Hepatocyte (in vitro differentiated cells): ENCODE results near the gene ALOXE3. TPM values are rescaled to one million over a fixed set of nuclear protein-coding genes. Genes with fewer than 3 reads are reported as not detected.
A peak's percentile ranks its signal among the peaks of the same experiment; 100 is the strongest.

Experiments
- DNase-seq: peaks from one replicate; pipeline ENCODE4 v3.0.0-alpha.2; 2016; ENCODE audit warnings: low spot score
- H2AFZ ChIP-seq: fragments of 200-600 bp; sonication (generic); 2 replicates; pipeline ENCODE4 v1.6.0; 2016; ENCODE audit warnings: antibody characterized with exemption, mild to moderate bottlenecking
- H3K27ac ChIP-seq: fragments of 200-600 bp; sonication (generic); 2 replicates; pipeline ENCODE4 v1.5.1; 2016; ENCODE audit warnings: mild to moderate bottlenecking
- H3K27me3 ChIP-seq: fragments of 200-600 bp; sonication (generic); 2 replicates; pipeline ENCODE4 v1.6.1; 2016
- H3K36me3 ChIP-seq: fragments of 200-600 bp; sonication (generic); replicated peaks from 2 replicates; pipeline ENCODE4 v1.5.1; 2016; ENCODE audit warnings: low read depth; ENCODE audit not compliant: insufficient read depth
- H3K4me1 ChIP-seq: fragments of 200-600 bp; sonication (generic); 2 replicates; pipeline ENCODE4 v1.5.1; 2016; ENCODE audit warnings: mild to moderate bottlenecking, moderate library complexity; ENCODE audit not compliant: insufficient read depth
- H3K4me2 ChIP-seq: fragments of 200-600 bp; sonication (generic); 2 replicates; pipeline ENCODE4 v1.6.0; 2016
- H3K4me3 ChIP-seq: fragments of 200-600 bp; sonication (generic); 2 replicates; pipeline ENCODE4 v1.5.1; 2016; ENCODE audit warnings: mild to moderate bottlenecking
- H3K79me2 ChIP-seq: fragments of 200-600 bp; sonication (generic); 2 replicates; pipeline ENCODE4 v1.6.0; 2017; ENCODE audit warnings: mild to moderate bottlenecking
- H3K9me2 ChIP-seq: fragments of 200-600 bp; sonication (generic); replicated peaks from 2 replicates; pipeline ENCODE4 v1.6.0; 2017; ENCODE audit warnings: mild to moderate bottlenecking; ENCODE audit not compliant: insufficient read depth
- H3K9me3 ChIP-seq: fragments of 200-600 bp; sonication (generic); 2 replicates; pipeline ENCODE4 v1.5.1; 2016; ENCODE audit warnings: low read depth, mild to moderate bottlenecking
- H4K20me1 ChIP-seq: fragments of 200-600 bp; sonication (generic); 2 replicates; pipeline ENCODE4 v1.6.0; 2016; ENCODE audit warnings: mild to moderate bottlenecking; ENCODE audit not compliant: insufficient read depth, poor library complexity, severe bottlenecking
- CTCF ChIP-seq: fragments of 200-600 bp; sonication (generic); IDR thresholded peaks from 2 replicates; pipeline ENCODE4 v1.5.1; 2016; ENCODE audit warnings: antibody characterized with exemption, mild to moderate bottlenecking; ENCODE audit not compliant: poor library complexity
- EZH2 ChIP-seq: fragments of 200-600 bp; sonication (generic); IDR thresholded peaks from 2 replicates; pipeline ENCODE4 v1.6.1; 2016; ENCODE audit warnings: antibody characterized with exemption, mild to moderate bottlenecking, borderline replicate concordance
- EZH2phosphoT487 ChIP-seq: fragments of 200-600 bp; sonication (generic); IDR thresholded peaks from one replicate; pipeline ENCODE4 v1.6.1; 2018; ENCODE audit warnings: antibody characterized with exemption, mild to moderate bottlenecking, low read depth, moderate library complexity; ENCODE audit not compliant: unreplicated experiment, severe bottlenecking
- WGBS: methylation state at CpG from one replicate; pipeline ENCODE4 v1.1.6; 2016; ENCODE audit warnings: low lambda C conversion rate; ENCODE audit errors: missing lambda C conversion rate; 5-methylcytosine and 5-hydroxymethylcytosine counted together
- polyA plus RNA-seq: library from polyadenylated mRNA; unstranded; fragments of >200 nt; fragmentation: Nextera tagmentation; extraction: Ambion mirVana; gene quantifications from 2 replicates; pipeline ENCODE4 v1.2.1, GENCODE V29; 2016
- total RNA-seq: library from RNA; depleted of rRNA; stranded (reverse); fragments of >200 nt; gene quantifications from 2 replicates; pipeline ENCODE4 v1.2.3, GENCODE V29; 2014

ALOXE3 gene
- total and polyA plus RNA-seq, 2 experiments from 2014 or later: 0.77 to 1.5 TPM

GRCh38 chr17:8084250-8084649 lies 34.1 kb downstream of the ALOXE3 start:
- Histone ChIP-seq H3K4me2 (no peak overlapping the region), H3K27me3 (peaks cover 5% of the 10 kb centered on the region), H3K9me2 (no peaks in the 10 kb centered on the region), H3K4me3 (no peak overlapping the region), H3K79me2 (no peaks in the 10 kb centered on the region), H2AFZ (no peak overlapping the region), H3K9me3 (no peaks in the 10 kb centered on the region), H4K20me1 (no peaks in the 10 kb centered on the region), H3K27ac (no peak overlapping the region), H3K36me3 (no peaks in the 10 kb centered on the region), H3K4me1 (peaks cover 5% of the 10 kb centered on the region)
- no peak for DNase-seq
- 93% methylated on average over 6 of the region's 6 CpGs for WGBS
- no peak for TF ChIP-seq CTCF
- no peak for TF ChIP-seq EZH2
- no peak for TF ChIP-seq EZH2phosphoT487

GRCh38 chr17:8082292-8082691 lies 36.0 kb downstream of the ALOXE3 start:
- WGBS: 50% methylated on average over 10 of the region's 10 CpGs
- peaks cover 4% of the 10 kb centered on the region for H3K27me3 ChIP-seq

GRCh38 chr17:8081876-8082275 lies 36.4 kb downstream of the ALOXE3 start:
- peaks cover 5% of the 10 kb centered on the region for H3K4me1 ChIP-seq
- H3K9me3 ChIP-seq: no peaks in the 10 kb centered on the region
- no peaks in the 10 kb centered on the region for H3K9me2 ChIP-seq
- H4K20me1 ChIP-seq: no peaks in the 10 kb centered on the region
- TF ChIP-seq EZH2phosphoT487 (no peak), EZH2 (no peak), CTCF (no peak)
- no peak overlapping the region for H2AFZ ChIP-seq
- DNase-seq: no peak
- H3K36me3 ChIP-seq: no peaks in the 10 kb centered on the region
- H3K4me2 ChIP-seq: peak overlapping the region; percentile 37
- 96% methylated on average over 3 of the region's 3 CpGs for WGBS
- no peak overlapping the region for H3K4me3 ChIP-seq
- H3K79me2 ChIP-seq: no peaks in the 10 kb centered on the region
- peaks cover 5% of the 10 kb centered on the region for H3K27me3 ChIP-seq
- peak overlapping the region; percentile 67 for H3K27ac ChIP-seq

More at GRCh38 chr17:8082292-8082691, 36.0 kb downstream of the ALOXE3 start:
- H3K79me2 ChIP-seq: no peaks in the 10 kb centered on the region
- no peak overlapping the region for H3K4me3 ChIP-seq
- no peaks in the 10 kb centered on the region for H4K20me1 ChIP-seq
- peak overlapping the region; percentile 71 for H3K27ac ChIP-seq
- H3K9me3 ChIP-seq: no peaks in the 10 kb centered on the region
- H3K4me2 ChIP-seq: peak overlapping the region; percentile 37
- DNase-seq: peak; percentile 47
- H2AFZ ChIP-seq: no peak overlapping the region
- TF ChIP-seq CTCF (no peak), EZH2 (no peak), EZH2phosphoT487 (no peak)
- peaks cover 5% of the 10 kb centered on the region for H3K4me1 ChIP-seq
- no peaks in the 10 kb centered on the region for H3K36me3 ChIP-seq
- H3K9me2 ChIP-seq: no peaks in the 10 kb centered on the region

GRCh38 chr17:8080799-8081219 lies 37.5 kb downstream of the ALOXE3 start:
- DNase-seq: no peak
- TF ChIP-seq EZH2: no peak
- peak overlapping the region; percentile 97 for H3K4me2 ChIP-seq

More at GRCh38 chr17:8080799-8081219, 37.5 kb downstream of the ALOXE3 start:
- no peaks in the 10 kb centered on the region for H4K20me1 ChIP-seq
- H2AFZ ChIP-seq: no peak overlapping the region
- H3K27me3 ChIP-seq: peaks cover 5% of the 10 kb centered on the region
- no peaks in the 10 kb centered on the region for H3K9me3 ChIP-seq
- no peaks in the 10 kb centered on the region for H3K36me3 ChIP-seq
- H3K4me1 ChIP-seq: peaks cover 5% of the 10 kb centered on the region
- H3K4me3 ChIP-seq: no peak overlapping the region
- H3K27ac ChIP-seq: no peak overlapping the region
- H3K79me2 ChIP-seq: no peaks in the 10 kb centered on the region
- H3K9me2 ChIP-seq: no peaks in the 10 kb centered on the region
- WGBS: 86% methylated on average over 5 of the region's 17 CpGs
